GM11168 (cell line): ENCODE data around the gene HES6.

Source experiments
- in situ Hi-C: fragments of 300-500 bp; cut with MboI; formaldehyde crosslinking; loops from one replicate; pipeline ENCODE4 v1.12.0; 2022; ENCODE audit warnings: low sequenced_read_pairs; ENCODE audit not compliant: unreplicated experiment

The HES6 gene

DNA sequence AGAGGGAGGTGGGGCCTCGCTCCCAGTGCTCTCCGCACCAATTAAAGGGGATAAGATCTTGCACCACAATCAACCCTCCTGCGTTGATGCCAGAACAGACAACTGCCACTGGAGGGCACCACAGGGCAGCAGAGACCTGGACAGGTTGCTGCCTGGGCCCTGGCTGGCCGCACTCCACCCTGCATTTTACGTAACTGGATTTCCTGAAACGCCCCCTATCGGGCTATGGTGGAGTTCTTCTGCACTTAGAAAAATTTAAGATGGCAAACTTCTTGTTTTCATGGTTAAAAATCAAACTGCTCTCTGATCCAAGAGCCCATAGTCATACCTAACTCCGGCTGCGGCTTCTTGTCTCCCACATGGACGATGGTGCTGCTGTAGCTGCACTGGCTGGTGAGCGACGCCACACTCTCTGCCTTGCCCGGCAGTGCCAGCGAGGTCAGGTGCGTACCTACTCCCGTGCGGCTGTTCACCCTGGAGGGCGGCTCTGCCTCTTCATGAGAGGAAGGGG, 16.8 kb upstream of the HES6 start:
- in situ Hi-C loops: no loop called here

DNA sequence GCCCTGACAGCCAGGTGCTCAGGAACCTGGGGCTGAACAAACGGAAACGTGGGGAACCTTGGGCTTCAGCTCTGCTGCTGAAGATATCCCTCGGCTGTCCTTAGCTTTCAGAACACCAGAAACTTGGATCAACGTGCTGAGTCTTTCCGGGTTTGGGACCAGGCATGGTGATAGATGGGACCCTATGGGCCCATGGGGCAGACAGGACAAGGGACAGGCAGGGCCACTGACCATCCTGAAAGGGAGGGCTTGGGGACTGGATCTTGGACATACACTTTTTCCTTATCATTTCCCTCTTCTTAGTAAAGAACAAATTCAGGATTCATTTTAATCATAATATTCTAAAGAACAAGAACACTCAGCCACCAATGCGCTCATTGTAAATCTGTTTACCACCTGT, 16.3 kb upstream of the HES6 start:
- in situ Hi-C loops: no loop called here

DNA sequence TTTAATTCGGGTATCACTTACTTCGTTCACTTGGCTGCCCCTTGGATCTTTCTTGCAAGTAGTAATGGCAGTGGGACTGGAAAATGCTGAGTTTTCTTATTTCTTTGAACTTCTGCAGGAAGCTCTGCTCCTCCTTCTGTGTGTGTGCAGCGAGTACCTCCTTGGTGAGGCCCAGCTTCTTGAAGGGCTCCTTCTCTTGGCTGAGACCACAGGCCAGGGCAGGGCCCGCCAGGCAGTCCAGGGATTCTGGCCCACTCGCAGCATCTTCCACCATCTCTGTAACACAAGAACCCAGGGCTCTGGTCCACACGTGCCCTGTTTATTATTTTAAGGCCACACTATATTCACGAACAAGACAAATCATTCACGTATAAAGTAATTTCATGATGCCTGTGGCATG, 15.8 kb upstream of the HES6 start:
- in situ Hi-C loops: no loop called here

DNA sequence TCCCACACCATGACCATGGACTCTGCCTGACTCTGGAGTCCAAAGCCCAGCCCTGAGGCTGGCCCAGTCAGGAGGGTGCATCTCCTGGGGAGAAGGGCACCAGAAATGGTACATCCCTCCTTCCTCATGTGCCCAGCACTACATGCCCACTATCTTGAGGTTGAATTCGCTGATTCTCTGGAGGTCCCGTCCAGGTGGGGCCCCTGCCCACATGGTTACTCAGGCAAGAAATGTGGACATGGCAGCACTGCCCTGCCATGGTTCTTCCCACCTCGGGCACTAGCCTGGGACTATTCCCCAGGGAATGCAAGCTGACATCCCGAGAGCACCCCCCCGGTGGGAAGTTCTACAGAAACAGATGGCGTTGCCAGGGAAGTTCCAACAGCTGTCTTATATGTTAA, 15.3 kb upstream of the HES6 start:
- in situ Hi-C loops: no loop called here

DNA sequence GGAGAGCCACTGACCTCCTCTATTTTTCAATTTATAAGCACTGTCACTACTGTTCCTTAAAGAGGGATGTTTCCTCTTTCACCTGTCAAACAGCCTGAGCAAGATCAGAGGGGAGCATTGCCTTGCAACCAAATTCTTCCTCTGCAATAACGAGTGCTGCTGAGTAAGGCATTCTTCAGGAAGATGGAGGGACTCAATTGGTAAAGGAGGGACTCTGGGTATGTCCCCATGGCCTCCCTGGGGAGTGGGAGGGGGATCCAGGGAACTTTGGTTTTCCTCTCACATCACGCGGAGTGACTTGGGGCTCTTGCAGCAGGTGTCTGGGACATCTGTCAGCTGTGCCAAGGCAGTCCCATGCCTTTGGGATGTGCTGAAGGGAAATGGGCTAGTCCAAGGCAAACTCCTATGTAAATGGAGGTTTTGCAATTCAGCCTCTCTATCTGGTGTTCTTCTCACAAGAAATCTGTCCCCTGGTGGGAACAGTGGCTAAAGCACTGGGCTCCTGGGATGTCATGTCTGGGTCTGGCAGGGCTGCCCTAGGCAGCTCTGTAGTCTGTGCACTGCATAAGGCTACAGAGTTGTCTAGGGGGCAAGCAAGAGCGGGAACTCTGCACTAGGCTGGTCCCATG, 14.4 kb upstream of the HES6 start:
- in situ Hi-C loops: no loop called here

DNA sequence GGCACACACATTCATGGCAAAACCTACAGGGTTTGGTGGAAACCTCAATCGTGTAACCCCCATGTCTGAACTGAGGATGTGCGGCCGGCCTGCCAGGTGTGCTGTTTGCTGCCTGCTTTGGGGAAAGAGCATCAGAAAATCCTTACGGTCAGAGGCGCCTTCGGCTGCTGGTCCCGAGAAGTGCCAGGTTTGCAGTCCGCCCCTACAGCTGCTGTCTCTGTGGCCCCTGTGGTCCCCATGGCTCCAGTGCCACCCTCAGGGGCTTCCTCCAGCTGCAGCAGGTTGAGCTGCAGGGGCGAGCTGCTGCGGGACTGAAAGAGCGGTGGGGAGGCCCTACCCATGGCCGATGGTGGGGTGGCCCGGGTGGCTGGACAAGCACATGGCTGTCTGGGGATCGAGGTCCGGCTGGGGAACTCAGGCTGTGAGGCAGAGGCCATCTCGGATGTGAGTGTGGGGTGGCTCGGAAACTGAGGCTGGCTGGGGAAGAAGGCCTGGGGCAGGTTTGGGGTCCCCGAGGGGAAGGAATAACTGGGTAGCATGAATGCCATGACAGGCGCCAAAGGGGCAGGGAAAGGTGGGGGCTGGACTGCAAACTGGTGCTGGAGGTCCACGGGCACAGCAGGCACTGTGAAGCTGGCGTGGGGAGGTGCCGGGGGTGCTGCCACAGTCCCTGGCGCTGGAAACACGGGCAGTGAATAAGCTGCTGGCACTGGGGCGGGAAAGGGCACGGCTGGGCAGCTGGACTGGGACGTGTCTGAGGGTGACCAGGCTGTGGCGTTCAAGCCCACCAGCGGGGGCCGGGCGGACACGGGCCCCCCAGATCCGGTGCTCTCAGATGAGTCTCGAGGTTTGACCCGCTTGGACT, 13.2 kb upstream of the HES6 start:
- in situ Hi-C loops: no loop called here

DNA sequence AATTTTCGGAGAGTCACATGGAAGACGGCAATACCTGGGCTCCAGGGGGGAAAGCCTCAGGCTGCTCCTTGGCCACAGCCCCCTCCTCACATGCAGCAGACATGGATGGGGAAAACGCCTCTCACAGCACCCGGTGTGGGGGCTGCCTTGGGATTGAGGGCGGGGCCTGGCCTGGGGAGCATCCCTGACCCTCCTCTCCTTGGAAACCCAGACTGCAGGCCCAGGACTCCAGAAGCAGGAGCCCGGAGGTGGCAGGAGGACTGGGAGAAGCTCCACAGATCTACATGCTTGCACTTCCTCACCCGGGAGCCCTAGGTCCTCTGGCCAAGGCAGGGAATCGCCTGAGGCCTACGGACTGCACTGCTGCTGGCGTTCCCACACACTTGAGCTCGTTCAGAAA, 12.1 kb upstream of the HES6 start:
- in situ Hi-C loops: no loop called here

DNA sequence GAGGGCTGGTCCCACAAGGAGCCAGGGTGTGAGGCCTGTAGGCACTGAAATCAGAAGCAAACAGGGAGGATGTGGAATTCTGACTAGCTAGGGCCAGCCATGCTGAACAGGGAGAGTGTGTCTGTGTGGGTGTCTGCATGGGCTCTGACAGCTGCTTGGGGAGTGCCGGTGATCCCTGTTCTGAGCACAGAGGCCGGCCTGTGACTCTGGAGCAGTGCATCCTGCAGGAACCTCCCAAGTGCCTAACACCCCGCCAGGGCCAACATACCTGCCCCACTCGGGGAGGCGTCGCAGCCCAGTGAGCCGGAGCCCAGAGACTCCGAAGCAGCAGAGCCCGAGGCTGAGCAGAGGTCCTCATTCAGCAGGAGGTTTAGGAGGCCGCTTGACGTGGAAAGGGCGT, 11.5 kb upstream of the HES6 start:
- in situ Hi-C loops: no loop called here

DNA sequence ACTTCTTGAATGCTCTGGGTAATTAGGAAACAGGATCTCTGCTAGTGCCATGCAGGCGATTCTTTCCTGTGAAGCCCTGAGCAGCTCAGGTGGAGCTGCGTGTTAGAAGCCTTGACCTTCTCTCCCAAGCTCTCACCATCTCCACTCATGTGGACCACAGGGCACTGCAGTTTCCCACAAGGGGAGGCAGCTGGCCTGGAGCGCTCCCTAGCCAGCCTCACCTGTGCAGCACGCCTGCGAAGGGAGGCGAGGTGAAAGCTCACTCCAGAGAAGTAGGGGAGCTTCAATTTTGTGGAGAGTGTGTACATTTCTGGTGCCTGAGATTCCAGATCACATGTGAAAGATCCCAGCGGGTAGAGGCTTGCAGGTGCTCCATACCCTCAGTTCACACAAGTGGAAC, 11.1 kb upstream of the HES6 start:
- in situ Hi-C loops: no loop called here

DNA sequence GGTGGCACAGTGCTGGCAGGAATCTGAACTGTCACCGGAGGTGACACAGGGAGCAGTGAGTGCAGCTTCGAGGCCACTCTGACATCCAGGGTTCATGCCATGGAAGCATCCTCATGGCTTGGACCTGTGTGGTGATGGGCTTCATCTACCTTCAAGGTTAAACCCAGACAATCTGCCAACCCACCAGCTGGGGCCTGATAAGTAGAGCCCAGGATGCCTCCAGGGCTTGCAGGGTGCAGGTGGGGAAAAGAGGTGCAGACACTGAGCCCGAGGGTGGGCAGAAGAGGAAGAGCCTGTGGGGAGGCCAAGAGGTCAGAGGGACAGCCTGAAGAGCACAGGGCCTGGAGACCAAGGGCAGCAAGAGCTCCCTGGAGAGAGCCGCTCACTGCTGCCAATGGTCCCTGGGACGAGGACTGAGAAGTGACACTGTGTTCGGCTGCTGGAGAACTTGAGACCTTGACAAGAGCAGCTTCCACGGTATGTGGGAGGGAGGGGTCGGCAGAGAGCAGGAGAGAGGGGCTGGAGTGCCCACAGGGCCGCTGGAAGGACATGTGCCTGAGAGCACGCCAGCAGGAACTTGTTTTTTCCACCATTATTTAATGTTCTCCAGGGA, 8.1 kb upstream of the HES6 start:
- in situ Hi-C loops: no loop called here

DNA sequence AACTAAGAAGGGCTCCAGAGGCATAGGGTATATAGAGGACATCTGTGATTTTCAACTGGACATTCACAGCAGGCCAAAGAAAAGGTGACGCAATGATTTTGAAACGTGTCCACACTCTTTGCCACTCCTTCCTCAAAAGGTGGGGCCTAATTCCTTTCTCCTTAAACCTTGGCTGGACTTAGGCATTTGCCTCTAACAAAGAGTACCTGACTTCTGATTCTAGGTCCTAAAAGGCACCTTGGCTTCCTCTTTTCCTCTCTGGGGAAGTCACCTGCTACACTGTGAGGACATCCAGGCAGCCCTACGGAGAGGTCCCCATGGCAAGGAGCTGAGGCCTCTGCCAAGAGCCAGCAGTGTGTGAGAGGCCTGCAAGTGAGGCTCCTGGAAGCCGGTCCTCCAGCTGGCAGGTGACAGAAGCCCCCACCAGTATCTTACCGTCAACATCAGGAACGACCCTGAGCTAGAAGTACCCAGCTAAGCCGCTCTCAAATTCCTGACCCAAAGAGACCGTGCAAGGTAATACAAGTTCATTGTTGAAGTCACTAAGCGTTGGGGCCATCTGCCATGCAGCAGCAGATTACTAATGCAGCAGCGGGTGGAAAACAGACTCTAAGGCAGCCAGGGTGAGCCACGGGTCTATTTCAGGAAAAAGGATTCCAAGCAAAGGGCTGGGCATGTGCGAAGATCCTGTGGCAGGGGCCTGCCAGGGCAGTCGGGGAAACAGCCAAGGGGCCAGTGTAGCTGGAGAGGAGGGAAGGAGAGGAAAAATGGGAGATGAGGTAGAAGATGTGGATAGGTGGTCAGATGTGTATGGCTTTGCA, 7.4 kb upstream of the HES6 start:
- in situ Hi-C loops: no loop called here

DNA sequence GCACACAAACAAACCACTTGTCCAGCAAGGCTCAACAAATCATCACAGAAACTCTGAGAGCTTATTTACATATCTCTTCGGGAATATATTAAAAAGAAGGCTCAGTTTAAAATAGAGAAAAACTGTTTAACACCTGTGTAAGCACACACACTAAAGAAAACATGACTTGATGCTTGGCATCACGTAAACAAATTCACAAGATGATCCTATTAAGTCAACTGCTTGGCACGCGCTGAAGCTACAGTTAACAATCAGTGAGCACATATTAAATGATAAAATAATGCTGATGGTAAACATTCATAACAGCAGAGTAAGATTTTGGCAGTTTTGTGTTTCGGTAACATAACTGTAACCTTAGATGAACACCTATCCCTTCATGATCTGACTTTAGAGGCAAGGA, 4.3 kb upstream of the HES6 start:
- in situ Hi-C loops: no loop called here

DNA sequence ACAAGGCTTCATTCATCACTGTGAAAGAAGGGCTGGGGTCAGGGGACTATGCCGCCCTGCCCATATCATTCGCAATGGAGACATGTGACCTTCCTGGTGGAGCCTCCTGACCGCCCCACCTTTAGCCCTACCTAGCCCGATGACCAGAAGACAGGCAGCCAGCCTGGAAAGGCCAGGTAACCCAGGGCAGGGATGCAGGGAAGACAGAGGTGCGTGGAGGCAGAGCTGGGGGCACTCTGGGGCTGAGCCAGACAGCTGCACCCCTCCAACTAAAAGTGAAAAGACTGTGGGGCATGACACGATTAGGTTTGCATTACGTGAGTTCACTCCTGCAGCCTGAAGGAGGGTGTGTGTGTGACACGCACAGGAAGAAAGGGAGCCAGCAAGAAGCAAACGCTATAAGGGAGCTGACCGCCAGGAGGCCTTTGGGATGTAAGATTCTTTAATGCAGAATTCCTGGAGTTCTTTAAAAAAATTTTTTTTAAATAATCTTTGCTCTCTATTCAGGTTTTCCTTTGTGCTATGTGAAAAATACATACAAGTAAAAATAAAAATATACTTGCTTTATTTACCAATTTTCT, 3.7 kb upstream of the HES6 start:
- in situ Hi-C loops: no loop called here

DNA sequence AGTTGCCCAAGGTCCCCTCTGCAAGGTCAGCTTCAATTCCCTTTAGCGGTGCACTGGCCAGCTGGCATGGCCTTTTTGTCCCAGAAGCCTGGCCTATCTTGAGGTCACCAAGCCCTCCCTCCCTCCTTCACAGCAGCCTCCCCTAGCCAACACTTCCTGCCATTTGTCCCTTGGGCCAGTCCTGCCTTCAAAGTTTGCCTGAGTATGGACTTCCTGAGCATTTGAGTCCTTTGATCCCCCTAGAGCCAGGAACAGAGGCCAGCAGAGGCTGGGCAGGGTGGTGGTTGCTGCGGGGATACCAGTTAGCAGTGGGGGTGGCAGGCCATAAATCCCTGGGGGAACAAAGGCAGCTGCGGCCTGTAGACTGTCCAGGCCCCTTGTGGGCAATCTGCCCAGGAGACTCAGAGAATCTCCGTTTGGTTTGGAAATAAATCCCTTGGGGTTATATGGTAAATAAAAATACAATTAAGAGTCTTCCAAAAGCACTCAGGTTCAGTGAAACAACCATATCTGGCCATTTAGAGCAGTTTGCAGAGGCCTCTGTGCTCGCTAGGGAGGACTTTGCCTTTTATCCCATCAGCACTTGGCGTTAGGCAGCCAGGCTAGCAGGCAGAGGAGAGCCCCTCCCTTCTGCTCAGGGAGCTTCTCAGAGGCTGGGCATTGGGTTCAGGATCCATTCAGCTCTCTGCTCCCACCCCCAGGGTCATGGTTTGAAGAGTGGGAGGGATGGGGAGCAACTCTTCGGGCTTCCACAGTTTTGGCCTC, 3.1 kb upstream of the HES6 start:
- in situ Hi-C loops: no loop called here

DNA sequence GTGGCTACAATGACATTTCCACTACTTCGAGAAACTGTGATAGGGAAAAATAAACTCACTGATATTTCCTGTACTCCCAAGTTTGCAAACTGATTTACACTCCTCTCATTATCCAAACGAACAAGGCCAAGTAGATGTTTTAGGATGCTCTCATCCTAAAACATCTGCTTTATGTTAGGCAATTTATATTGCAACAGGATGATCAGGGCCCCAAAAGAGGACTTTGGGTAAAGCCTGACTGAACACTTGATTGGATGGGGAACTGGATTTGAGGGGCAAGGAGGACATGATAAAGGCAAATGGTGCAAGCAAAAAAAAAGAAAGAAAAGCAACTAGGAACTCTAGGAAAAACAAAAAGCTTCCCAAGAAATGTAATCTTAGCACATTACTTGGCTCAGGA, 2.1 kb upstream of the HES6 start:
- in situ Hi-C loops: no loop called here

DNA sequence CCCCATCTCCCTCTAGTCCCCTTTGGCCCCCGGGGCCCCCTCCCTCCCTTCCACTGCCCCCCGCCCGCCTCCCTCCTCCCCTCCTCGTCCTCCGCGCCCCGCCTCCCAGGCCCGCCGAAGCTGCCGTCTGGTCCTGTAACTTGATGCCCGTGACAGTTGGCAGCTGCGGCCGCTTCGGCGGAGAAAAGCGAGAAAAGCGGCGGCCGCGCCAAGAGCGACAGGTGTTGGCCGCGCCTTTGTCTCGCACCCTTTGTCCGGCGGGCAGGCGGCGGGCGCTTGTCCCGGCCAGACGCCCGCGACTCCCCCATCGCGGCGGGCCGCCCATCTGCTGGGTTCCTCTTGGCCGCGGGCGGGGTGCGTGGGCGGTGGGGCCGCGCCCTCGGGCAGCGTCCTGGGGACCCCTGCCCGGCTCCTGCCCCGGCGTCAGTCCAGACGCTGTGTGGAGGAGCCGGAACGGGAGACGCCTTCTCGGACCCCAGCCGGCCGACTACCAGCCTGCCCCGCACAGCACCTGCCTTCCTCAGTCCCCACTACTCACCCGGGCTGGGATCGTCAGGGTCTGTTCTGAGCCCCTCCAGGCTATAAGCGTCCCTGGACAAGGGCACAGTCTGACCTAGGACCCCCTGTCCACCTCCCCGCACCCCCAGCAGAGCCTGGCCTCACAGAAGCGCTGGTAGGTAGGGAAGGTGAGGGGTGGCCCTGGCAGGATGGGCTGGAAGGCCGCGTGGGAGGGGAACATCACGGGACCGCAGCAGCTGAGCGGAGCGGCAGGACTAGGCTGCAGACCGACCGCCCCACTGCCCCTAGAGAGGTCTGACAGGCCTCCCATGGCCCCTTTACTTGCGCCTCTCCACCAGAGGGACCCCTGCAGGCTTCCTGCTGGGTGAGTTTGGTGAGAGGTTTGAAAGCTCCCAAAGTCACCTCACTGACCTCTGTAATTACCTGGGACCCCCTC, 1.2 kb upstream of the HES6 start:
- in situ Hi-C loops: no loop called here

DNA sequence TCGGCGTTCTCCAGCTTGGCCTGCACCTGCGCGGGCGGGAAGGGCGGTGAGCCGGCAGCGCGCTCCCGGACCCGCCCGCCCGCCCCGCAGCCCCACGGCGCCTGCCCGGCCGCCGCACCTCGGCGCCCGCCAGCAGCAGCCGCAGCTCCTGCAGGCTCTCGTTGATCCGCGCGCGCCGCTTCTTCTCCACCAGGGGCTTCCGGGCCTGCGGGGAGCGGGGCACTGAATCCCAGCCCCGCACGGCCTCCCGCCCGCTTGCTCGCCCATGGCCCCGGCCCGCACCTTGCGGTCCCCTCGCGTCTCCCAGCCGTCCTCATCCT, 335 bp downstream of the HES6 start:
- in situ Hi-C loops: no loop called here

DNA sequence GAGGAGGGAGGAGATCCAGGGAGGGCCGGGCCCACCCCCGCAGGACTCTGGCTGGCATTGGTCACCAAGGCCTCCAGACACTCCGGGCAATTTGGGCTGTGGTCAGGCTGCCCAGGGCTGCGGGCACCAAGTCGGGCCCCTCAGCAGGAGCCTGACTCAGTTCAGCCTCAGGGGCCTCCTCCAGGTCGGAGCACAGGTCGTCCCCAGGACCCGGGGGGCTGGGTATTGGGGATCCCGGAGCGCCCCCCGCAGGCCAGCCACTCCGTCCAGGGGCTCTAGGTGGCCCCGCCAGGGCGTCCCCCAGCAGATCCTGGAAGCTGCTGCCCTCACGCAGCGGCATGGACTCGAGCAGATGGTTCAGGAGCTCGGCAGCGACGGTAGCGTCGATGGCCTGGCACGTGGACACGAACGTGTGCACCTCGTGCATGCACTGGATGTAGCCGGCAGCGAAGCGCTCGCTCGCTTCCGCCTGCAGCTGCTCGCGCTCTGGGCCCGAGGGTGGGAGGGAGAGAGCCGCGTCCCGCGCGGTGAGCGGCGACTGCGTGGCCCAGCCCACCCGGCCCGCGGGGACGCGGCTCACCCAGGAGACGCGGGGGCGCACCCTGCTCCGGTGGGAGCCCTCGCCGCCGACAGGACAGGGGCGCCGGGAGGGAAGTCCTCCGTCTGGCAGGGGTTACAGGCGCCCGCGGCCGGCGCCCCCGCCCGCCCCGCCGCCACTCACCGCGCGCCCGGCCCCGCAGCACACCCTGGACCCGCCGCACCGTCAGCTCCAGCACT, 884 bp downstream of the HES6 start:
- in situ Hi-C loops: no loop called here
